GM18517 (cell line): ENCODE measurements around the gene HOXB5.

Source experiments
- ATAC-seq: cut with Tn5 transposase; IDR thresholded peaks from one replicate; pipeline ENCODE4 v1.9.1; 2021; ENCODE audit warnings: mild to moderate bottlenecking, moderate library complexity; ENCODE audit not compliant: unreplicated experiment

HOXB5 gene

DNA sequence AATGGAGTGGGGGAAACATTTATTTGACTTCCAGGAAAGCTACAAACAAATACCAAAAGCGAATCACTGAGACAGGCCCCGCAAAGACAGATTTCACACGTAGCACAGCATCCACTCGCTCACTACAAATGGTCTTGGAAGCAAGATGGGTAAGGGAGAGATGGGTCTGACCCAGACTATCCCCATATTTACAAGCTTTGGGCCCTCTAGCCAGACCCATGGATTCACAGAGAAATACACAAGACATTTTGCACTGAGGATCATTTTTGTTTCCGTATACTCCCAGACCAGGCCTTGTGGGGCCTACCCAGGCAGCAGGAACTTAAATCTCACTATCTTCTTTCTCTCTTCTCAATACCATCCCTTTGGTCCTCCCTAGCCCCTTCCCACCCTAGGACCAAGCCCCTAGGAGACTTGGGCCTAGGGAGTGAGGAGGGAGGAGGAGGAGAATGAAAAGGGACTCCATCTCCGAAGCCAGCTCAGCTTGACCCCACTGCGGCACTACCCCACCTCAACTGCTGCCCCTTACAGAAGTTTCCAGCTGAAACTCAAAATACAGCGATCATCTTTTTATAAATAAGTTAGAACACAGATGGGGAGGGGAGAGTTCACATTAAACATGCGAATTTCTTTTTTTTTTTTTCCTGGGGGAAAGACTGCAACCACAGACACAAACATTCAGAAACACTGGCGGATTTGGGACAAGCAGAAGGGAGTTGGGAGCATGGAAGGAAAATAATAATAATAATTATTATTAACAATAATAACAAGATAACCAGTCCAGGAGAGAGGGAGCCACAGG is 2.1 kb downstream of the HOXB5 start:
- no peak for ATAC-seq

DNA sequence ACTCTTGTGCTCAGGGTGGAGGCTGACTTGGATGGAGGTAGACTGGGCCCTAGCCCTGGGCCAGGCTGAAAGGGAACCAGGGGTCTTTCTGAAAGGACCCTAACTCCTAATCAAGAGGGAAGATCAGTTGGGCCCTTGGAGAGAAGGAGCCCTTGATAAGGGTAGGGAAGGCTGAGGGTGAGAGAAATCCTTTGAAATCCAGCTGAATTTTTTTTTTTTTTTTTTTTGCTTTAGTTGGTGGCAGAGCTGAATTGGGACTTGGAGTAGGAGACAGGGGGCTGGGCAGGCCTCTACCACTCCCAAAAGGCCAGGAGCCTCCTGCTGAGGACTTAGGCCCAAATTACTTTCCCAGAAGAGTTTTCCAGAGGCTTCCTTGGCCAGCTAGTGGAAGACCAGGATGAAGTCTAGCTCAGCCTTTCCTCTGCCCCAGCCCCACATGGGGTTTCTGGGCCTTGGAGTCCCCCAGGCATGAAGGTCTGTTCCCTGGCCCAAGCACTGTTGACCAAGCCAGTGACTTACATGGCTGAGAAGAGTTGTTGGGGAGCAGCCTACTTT is 2.9 kb downstream of the HOXB5 start:
- no peak for ATAC-seq

- ATAC-seq, result no peak
Measured at GRCh38 chr17:48589831-48590606, 3.6 kb downstream of the HOXB5 start, which contains the start of gene HOXB3. HOXB3 (minus strand) TSS chr17:48590241; CDS start chr17:48552474, 37,767 bp downstream.

DNA sequence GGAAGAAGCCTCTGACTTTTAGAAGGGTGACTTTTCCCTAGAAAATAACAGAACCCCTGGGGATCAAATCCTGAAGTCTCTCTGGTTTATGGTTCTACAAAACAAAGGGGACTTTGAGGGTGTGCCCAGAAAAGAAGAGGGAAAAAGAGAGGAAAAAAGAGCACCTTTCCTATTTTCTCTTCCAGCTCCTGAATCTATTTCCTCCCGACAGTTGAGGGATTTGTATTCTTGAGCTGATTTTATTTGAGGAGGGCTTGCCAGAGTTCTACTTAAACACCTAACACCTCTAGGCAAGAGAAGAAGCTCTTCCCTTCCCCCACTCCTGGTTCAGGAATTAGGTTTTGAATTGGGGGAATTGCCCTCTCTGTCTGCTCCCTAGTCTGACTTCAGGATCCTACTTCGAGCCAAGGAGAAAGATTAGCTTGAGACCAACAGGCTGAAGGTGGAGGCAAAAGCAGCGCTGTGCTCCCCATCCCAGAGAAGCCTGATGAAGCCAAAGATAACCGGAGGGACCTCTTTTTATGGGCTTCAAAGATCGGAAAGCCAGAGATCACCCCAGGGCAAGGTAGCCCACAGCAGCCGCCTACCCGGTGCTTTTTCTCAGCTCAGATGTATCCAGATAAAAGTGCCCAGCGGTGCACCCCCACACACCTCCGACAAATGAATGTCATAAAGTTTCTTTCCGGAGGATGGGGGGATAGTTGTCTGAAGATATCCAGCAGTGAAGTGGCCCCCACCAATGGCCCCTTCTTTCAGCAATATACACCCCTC is 4.3 kb downstream of the HOXB5 start:
- no peak for ATAC-seq

GRCh38 chr17:48588528-48588927 is 5.1 kb downstream of the HOXB5 start:
- no peak for ATAC-seq

- no peak for ATAC-seq
Measured at GRCh38 chr17:48588074-48588415, 5.5 kb downstream of the HOXB5 start.

DNA sequence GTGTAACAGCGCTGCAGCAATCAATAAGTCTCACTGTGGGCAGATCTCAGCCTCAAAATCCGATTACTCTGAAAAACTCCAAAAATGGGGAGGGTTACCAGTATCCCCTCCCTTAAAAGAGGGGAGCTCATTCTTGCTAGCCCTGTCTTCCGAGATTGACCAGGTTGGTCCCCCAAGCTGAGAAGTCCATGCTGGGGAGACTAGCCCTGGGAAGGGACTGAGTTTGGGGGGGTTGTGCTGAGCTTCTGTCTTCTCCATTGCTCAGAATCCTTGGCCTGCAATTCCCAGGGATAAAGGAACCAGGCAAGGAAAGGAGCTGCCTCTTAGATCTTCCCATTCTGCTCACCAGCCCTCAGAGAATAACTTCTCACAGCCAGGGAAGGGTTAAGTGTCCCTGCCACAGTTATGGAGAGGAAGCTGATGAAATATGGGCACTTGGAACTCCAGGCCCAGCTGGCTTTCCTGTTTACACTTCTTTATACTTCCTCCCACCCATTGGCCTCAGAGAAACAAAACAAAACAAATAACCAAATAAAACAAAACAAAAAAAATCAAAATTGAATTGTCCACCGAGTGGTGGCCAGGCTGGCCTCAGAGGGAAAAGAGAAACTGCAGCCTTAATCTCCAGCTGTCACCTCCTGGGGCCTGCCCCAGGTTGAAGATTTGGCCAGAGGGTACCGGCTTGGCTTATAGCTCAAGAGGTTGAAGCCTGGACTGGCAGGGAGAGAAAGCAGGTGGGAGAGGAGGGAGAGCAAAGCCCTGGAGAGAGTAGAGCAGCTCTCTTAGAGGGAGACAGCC is 6.1 kb downstream of the HOXB5 start:
- no peak for ATAC-seq

DNA sequence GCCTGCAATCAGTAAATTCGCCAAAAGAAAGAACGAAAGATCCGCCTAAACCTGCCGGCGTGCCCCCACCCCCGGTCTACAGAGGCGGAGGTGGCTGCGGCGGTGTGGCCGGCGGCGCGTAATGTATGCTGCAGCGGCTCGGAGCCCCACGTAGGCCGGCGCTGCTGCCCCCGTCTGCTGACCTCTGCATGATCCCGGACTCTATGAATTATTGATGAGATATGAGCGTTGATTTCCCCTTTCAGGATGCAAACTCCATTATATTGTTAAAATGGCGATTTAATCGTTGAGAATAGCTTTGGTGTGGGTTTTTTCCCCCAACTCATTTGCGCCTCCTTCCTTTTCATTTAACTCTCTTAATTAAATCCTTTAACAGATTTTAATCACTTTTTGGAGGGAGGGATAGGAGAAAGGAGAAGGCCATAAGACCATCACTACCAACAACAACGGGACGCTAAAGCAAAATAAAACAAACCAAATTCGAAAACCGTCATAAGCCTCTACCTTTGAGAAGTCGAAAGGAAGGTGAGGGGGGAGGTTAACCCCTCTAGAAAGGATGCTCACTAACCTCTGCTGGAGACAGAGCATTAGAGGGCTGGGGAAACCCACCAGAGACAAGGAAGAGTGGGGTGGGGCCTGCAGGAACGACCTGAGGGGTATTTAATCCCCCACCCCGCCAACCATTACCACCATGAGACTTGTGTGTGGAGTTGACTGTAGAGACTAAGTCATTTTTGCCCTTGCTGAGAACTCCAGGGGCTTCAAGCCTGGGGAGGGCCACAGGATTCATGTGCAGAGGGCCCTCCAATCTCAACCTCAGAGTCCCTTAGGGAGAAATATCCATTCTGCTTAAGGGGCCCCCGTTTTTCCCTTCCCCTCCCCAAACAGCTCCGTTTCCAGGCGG is 7.0 kb downstream of the HOXB5 start:
- ATAC-seq, result no peak

DNA sequence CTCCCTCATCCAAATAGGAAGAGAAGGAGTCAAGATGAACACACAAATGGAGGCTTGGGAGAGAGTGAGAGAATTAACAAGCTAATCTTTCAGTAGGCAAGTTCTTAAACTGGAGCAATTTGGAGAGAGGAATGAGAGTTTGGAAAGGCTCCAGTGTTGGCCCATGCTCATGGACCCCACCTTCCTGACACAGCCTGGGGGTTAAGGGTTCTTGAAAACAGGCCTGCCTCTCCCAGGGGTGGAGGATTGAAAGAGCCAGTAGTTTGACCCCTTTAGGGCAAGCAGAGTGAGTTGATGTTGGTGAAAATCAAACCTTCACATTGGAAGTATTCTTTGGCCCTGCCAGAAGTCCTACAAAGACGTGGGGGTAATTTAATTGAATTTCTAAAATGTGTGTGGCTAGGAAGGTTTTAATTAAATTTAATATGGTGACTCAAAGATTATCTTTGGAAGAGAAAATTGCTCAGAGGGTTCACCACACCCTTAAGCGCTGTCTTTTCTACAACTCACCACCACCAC is 9.3 kb downstream of the HOXB5 start:
- no peak for ATAC-seq

GRCh38 chr17:48583708-48584222 is 9.8 kb downstream of the HOXB5 start:
- no peak for ATAC-seq

- no peak for ATAC-seq
Measured at GRCh38 chr17:48582750-48583069, 10.9 kb downstream of the HOXB5 start.

- no peak for ATAC-seq
Measured at GRCh38 chr17:48579760-48580554, 13.6 kb downstream of the HOXB5 start.

- ATAC-seq, result no peak
Measured at GRCh38 chr17:48579471-48579759, 14.2 kb downstream of the HOXB5 start.

DNA sequence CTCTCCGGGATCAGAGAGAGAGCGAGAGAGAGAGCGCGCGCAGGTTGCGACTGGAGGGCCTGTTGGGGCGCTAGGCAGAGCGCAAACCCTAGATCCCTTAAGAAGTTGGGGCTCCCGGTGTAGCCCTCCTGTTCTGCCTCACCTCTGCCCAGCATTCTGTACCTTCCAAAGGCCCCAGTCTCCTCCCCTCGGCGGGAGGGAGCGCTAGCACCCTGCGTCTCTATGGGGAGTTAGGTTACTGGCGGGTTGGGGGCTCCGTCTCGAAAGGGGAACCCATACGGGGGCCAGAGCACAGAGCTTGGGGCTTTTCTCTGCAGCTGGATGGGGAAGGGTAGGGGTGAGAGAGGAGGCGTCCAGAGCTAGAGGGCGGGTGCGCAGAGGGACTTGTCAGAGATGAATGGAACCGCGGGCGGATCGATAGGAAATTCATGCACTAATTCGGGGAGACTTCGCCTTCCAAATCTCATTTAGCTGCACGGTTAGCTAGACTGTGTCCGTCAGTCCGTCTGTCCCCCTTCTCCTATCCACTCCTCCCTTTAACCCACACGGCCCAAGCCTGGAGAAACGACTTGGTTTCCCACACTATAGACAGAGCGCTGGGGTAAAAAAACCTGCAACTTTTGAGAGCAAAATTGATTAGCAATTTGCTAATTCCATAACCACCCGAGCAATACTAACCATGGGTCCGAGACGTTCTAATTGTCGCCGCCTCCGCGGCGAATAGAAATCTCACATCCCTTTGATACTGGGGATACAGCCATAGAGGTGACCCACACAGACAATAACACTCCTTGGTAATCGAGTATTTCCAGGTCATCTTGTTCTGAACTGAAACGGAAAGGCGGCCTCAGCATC is 14.7 kb downstream of the HOXB5 start:
- no peak for ATAC-seq

- no peak for ATAC-seq
Measured at GRCh38 chr17:48577946-48578615, 15.5 kb downstream of the HOXB5 start, which contains the start of gene HOXB4. HOXB4 (minus strand) TSS chr17:48578350; CDS start chr17:48578319, 31 bp downstream.

GRCh38 chr17:48577330-48577945 is 16.1 kb downstream of the HOXB5 start:
- ATAC-seq, result no peak
